ENCODE measurements around the gene KLRK1. TPM values are rescaled to one million over a fixed set of nuclear protein-coding genes. Genes with fewer than 3 reads are reported as not detected.

The KLRK1 gene
- total and polyA plus RNA-seq, 2 of the 4 experiments (the other 2 are of a cell fraction), result not detected

- TF ChIP-seq, protein P1, sequence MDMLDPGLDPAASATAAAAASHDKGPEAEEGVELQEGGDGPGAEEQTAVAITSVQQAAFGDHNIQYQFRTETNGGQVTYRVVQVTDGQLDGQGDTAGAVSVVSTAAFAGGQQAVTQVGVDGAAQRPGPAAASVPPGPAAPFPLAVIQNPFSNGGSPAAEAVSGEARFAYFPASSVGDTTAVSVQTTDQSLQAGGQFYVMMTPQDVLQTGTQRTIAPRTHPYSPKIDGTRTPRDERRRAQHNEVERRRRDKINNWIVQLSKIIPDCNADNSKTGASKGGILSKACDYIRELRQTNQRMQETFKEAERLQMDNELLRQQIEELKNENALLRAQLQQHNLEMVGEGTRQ (IDR thresholded peaks at IDR 0.05; ENCODE audit: low read depth, low read length), result no peak
- TF ChIP-seq ELK1 (IDR thresholded peaks at IDR 0.05; ENCODE audit: borderline replicate concordance, low read depth, low read length), result no peak
- no peak for TF ChIP-seq POLR2A (IDR thresholded peaks at IDR 0.05; ENCODE audit: low read depth, low read length)
- no peak for TF ChIP-seq RFX5 (IDR thresholded peaks at IDR 0.05; ENCODE audit: low read depth, low read length)
- TF ChIP-seq CHD1 (IDR thresholded peaks at IDR 0.05; ENCODE audit: low read depth, low read length), result no peak
- TF ChIP-seq CEBPB (IDR thresholded peaks at IDR 0.05; ENCODE audit: low read depth, low read length), result no peak
- no peak for TF ChIP-seq FOS (IDR thresholded peaks at IDR 0.05; ENCODE audit: low read depth, low read length)
- no peak for TF ChIP-seq RAD21 (IDR thresholded peaks at IDR 0.05; ENCODE audit: low read length)
- TF ChIP-seq SMC3 (IDR thresholded peaks at IDR 0.05; ENCODE audit: low read depth, low read length), result no peak
- H2BK15ac ChIP-seq (ENCODE audit: low read depth, low read length), result no peak overlapping the region
- no peaks in the 10 kb centered on the region for H3K9me1 ChIP-seq (ENCODE audit: insufficient read depth, low read length)
- no peak overlapping the region for H4K8ac ChIP-seq (ENCODE audit: low read depth in 2 of 2, low read length in 2 of 2)
- no peak overlapping the region for H3K23ac ChIP-seq (ENCODE audit: low read depth, low read length)
- H3K18ac ChIP-seq (ENCODE audit: low read depth, low read length), result no peak overlapping the region
- in situ Hi-C loops (cut with MboI; ENCODE audit: low sequenced_read_pairs) (no loop called here), dilution Hi-C loops (cut with HindIII; ENCODE audit: low sequenced_read_pairs, unreplicated experiment) (no loop called here), intact Hi-C loops (cut with micrococcal nuclease) (no loop called here)
- no peaks in the 10 kb centered on the region for H3K9me3 ChIP-seq (ENCODE audit: control insufficient read depth, insufficient read depth, low read length)
- no peaks in the 10 kb centered on the region for H3K79me1 ChIP-seq (ENCODE audit: low read depth in 1 of 2, low read length in 2 of 2)
- H2BK120ac ChIP-seq (ENCODE audit: low read depth, low read length), result no peak overlapping the region
- H3K4me2 ChIP-seq (ENCODE audit: low read depth, low read length), result no peak overlapping the region
- ChIA-PET POLR2A (ENCODE audit: unreplicated experiment) (no interaction called here), CTCF (interaction anchor here (0.6 kb wide), 1 partner anchor 153 kb away, joined by 3 read pairs; no protein-coding TSS in a partner anchor)
- no peak overlapping the region for H2AK5ac ChIP-seq (ENCODE audit: low read depth, low read length)
- no peak overlapping the region for H4K5ac ChIP-seq (ENCODE audit: low read depth, low read length)
- H3K27me3 ChIP-seq (ENCODE audit: control insufficient read depth, insufficient read depth, low read length), result no peaks in the 10 kb centered on the region
- H2AK9ac ChIP-seq (replicated peaks; ENCODE audit: low read depth, low read length, poor library complexity), result no peak overlapping the region
- H3K36me3 ChIP-seq (ENCODE audit: control insufficient read depth, insufficient read depth, low read length), result no peaks in the 10 kb centered on the region
- H2AFZ ChIP-seq (replicated peaks; ENCODE audit: low read length, poor library complexity), result no peak overlapping the region
- H4K20me1 ChIP-seq (ENCODE audit: insufficient read depth, low read length), result no peaks in the 10 kb centered on the region
- WGBS, 2 experiments (ENCODE audit: extremely low coverage in 2 of 2, insufficient read length in 1 of 2), result 100% methylated on average over 1 of the region's 10 CpGs; no CpG with 5 or more reads in 1 of the 2 experiments
- H3K4me3 ChIP-seq (ENCODE audit: insufficient read depth, low read depth, low read length), result no peak overlapping the region
- H4K91ac ChIP-seq (ENCODE audit: insufficient read depth, low read depth, low read length), result no peak overlapping the region
- DNase-seq (no peak), ATAC-seq (ENCODE audit: low read depth) (no peak)
- no peak overlapping the region for H3K56ac ChIP-seq (ENCODE audit: extremely low read depth, insufficient read depth, low read length)
- no peak overlapping the region for H3K14ac ChIP-seq (replicated peaks; ENCODE audit: low read depth, low read length)
- H2BK5ac ChIP-seq (ENCODE audit: low read depth, low read length, poor library complexity, severe bottlenecking), result no peak overlapping the region
- H2BK20ac ChIP-seq (ENCODE audit: low read depth, low read length), result no peak overlapping the region
- H3K4ac ChIP-seq (ENCODE audit: low read depth, low read length), result no peak overlapping the region
- H3K4me1 ChIP-seq (ENCODE audit: control insufficient read depth, insufficient read depth, low read length), result peaks cover 18% of the 10 kb centered on the region
- H3K27ac ChIP-seq (ENCODE audit: insufficient read depth, low read length), result no peak overlapping the region
- no peak overlapping the region for H3K9ac ChIP-seq (ENCODE audit: low read depth, low read length)
- no TSS peak for BruUV-seq (replicated peaks)
Measured at GRCh38 chr12:10368206-10369171, 21.4 kb downstream of the KLRK1 start.
